ENCODE measurements around the gene RAMACL.
"Not testable (repeated sequence)": the region's sequence is repeated elsewhere in the genome, so short reads cannot be mapped to it uniquely, and the experiment has no call there.

RAMACL gene

DNA sequence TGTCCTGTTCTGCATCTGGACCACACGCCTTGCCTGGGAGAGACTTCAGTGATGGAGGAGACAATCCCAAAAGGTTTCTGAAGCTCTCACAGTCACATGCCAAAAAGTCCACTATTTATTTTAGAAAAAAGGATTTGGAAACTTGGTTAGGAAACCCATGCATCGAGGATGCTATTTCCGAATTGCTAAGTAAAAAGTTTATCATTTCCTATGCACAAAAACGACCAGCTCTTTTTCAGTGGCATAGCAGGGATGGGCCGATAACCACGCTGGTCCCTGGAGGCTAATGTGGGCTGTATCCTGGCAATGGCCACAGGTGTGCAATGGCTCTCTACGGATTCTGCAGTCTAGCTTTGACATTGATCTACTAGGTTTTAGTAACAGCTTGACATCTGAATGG lies 33.9 kb downstream of the RAMACL start:
- DNase-seq, result no peak

DNA sequence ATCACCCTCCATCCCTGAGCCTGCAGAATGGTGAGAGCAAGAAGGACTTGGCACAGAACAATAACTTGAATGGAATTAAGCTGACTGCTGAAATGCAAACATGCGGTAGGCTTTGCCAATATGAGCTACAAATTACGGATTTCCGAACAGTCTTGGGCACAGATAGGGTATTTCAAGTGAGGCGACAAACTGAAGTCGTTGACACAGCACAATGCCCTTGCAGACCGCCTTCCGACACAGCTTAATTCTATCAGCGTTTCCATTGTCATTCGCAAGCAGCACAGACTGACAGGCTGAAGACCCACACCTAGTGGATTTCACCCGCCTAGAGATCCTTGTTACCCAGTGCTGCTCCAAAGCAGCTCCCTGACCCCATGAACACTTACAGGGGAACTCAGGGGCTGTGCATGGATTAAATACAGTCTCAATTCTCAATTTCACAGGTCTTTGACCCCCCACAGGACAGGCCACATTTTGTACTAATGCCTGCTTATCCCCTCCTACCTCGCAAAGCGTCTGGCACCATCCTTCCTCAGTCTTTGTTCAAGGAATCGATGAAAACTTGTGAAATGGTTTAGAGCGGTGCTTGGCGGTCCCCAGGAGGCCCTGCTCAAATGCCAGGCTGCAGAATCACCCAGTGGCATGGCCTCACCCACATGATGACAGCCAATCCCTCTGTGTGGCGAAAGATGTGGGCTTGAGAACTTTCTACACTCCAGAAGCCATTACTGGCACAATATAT lies 34.6 kb downstream of the RAMACL start:
- DNase-seq, result no peak

DNA sequence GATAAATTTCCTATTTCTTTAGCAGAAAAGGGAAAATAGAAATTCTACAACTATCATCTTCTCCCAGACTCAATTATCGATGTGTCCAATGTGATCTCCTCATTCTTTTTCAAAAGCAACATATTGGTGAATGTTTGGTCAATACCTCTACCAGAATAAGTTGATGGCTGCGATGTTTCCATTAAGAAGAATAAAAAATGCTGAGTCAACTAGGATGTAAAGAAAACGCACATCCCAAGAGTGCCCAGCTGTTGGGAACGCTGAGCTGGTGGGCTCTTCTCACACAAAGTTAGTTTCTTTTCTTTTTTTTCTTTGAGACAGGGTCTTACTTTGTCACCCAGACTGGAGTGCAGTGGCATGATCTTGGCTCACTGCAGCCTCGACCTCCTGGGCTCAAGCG lies 39.8 kb downstream of the RAMACL start:
- no peak for DNase-seq

DNA sequence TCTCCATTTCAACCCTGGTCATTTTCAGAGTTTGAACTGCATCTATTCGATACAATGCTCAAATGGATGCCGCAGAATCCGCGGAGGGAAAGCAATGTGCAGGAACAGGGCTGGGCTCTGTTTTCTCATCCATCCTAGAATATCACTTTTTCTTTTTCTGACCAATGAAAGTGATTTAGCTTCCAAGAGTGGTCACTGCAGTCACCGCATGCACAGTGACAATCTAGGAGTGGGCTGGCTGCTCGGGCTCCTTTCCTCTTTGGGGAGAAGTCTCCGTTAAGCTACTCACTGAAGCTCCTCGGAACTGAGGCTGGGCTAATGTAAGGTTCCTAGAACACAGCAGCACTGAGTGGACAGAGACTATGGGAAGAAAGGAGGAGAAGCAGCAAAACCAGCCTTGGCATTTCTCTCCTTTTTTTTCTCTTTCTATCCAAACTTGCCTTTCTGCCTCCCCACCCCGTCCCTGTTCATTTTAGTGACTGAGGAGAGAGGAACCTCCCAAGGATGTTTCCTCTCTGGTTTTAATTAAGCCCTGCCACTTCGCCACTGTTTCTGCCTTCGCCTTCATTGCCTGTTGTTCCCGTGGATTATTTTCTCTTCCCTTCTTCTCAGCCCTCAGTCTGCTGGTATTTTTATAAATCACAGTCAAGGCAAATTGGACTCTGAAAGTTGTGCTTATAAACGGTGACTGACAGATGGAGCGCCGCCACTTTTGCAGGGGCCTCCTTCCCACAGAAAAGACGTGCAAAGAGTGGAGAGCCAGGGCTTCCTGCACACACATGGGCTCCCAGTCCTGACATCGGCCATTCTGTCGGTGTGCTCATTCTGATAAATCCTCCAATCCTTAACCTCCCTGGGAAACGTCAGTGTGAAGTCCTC lies 41.1 kb downstream of the RAMACL start:
- no peak for DNase-seq

DNA sequence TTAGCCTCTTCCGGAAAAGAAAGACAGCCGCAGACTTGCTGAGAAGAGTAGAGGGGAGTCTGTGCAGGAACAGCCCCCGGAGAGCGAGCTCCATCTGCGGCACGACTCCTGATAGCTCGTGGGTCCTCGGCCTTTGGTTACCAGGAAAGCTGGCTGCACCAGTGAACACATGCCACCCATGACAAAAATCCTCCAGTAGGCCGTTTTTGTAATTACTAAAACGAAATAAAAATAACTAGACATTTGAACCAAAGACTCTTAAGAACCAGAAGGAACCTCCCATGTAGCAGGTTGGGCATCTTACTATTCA lies 42.2 kb downstream of the RAMACL start:
- no peak for DNase-seq

DNA sequence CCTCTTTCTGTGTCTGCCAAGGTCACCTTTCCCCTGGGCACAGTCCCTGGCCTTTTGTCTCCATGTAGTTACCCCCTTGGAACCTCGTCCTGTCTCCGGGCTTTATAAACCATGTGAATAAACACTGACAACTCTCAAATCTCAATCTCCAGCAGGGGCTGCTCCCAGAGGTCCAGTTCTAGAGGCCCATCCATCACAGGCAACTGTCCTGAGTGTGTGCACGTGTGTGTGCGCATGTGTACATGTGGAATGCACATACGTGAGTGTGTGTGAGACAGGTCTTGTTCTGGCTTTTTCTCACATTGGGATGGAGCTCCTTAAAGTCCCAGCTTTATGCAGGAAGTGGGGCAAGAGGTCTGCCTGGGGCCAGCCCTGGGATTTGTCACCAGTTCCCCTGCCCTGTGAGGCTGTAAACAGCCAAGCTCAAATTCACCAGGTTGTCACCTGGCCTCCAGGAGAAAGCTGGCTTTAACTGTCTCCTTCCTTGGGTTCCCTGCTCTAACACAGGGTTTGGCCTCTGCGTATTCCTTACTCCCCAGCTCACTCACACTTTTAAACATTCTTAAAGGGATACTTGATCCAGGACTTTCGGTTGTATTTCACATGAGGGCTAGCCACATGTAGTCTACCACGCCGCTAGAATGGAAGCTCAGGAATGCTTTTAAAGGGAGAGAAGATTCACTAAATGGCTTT lies 42.7 kb downstream of the RAMACL start:
- DNase-seq, result no peak

DNA sequence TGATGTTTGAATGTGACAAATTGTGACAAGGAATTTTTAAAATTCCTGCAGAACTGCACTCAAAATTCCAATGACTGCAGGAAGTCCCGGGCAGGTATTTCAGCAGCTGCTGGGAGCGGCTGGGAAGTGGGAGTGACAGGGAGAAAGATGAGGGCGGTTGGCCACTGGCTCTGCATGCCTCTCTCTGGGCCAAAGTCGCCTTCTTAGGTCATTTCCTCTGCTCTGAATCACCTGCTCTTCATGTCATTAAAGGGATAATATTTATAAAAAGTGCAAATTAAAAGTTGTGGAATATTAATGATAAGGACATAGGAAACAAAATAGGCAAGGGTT lies 43.9 kb downstream of the RAMACL start:
- no peak for DNase-seq

DNA sequence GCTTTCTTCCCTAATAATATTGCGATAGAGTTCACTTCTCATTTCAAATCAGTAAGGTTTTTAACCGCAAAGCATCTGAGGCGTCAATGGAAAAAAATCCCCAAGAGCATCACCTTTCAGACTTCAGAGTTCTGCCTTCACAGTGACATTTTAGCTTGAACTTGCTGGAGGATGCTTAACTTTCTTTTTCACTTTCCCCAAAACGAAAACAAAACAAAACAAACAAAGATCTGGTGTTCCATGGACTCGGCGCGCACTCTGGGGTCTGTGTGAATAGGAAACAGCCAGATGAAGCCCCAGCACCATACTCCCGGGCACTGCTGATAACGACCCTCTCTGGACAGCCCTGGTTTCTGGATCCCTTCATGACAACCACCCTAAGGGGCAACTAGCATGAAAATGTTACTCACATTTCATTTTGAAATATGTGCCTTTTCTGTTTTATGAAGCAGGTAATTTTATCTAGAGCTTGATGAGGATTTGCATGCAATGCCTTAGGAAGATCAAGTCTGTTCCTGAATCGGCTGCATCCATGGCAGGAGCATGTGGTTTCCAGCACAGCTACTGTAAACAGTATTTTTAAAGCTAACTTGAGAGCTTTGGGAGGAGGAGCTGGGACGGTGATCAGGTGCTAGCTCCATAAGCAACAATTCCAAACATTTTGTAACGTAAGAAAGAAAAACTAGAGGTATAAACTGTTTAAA lies 44.5 kb downstream of the RAMACL start:
- no peak for DNase-seq

DNA sequence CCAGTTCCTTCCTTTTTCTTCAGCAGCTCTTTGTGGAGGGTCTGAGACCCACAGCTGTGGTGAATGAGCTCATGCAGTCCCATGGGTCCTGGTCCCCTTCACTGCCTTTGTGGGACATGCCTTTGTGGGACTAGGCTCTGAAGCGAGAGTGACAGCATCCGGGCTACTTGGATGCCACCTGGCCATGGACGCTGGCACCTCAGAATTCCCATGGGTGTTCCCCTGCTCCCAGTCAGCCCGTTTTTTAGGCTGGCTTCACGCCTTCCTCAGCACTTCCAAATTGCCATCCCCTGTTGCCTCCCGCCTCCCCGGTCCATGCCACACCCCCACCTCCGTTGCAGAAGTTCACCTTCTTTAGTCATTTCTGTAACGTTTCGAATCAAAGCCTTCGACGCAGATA lies 45.1 kb downstream of the RAMACL start:
- no peak for DNase-seq

DNA sequence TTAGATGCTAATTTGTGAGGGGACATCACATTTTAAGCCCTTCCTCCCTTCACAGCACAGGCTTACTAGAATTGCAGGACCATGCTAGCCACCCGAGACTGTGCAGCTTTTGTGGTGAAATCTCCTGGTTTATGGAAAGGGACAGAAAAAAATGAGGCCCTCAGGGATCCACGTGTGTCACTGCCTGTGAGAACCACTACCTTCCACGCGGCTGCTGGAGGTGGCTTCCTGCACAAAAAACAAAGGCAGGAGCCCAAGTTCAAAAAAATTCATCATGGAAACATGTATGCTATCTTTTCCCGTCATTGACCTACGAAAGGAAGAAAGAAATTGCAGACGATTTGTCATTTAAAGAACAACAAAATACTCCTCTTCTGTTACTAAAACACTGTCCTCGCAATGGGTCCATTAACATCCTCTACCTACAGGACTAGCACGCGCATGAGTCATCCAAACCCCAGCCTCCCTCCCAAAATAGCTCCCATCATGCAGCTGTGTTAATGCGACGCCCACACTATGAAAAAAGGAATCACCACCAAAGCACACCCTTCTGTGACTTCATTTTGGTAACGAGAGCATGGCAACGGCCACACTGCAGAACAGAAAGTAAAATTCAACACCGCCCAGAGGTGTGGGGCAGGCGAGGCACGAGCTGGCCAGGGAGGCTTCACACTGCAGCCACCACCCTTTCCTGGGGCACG lies 45.7 kb downstream of the RAMACL start:
- DNase-seq, result peak; percentile 45

DNA sequence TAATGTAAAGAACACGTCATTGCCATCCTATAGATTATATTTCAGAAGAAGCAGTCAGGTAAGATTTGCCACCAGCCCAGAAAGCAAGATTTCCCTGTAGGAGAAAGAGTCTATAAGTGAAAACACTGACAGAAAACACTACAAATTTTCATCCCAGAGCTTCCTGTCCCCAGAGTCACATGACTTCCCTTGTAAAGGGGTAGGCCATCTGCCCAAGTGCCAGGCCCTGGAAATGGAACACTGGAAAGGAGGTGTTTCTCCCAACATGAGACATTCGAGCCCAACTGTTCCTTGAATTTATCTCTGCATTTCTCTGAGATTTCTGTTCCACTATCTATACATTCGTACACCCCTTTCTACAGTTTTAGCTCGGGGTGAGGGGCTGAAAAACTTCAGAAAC lies 46.9 kb downstream of the RAMACL start:
- no peak for DNase-seq

DNA sequence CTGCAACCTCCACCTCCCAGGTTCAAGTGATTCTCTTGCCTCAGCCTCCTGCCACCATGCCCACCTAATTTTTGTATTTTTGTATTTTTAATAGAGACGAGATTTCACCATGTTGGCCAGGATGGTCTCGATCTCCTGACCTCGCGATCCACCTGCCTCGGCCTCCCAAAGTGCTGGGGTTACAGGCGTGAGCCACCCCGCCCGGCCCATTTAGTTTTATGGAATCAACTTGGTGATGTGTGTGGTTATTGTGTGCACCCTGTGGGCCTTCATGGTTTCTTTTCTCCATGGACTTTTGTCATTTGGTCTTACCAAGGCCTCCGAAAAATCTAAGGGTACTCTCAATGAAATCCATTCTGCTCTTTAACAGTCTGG lies 47.5 kb downstream of the RAMACL start:
- not testable (repeated sequence) for DNase-seq

DNA sequence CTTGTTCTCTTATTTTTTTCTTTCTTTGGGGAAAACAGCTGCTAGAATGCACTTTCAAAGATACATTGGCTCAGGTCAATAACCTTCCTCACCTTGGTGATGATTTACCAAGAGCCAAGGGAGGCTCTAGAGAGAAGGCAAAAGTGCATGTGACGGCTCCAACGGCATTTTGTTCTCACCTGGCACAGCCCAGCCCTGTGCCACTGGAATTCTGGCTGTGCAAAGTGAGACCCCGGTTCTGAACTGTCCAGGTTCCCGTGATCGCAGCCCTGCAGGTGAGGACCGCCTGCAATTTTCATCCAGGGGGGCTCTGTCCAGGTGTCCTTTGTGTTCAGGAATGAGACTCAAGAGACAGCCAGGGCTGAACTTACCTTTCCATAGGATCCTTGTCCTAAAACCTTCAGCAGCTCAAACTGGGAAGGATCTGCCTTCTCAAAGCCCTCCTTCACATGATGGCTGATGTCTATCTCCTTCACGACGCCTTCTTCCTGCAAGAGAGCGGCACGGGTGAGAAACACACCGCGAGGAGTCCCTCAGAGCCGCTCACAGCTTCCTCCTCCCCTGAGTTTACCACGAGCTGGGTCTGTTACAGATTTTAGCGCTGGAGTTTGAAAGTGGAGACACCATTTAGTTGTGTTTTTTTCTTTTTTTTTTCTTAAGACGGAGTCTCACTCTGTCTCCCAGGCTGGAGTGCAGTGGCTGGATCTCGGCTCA lies 48.0 kb downstream of the RAMACL start:
- no peak for DNase-seq

DNA sequence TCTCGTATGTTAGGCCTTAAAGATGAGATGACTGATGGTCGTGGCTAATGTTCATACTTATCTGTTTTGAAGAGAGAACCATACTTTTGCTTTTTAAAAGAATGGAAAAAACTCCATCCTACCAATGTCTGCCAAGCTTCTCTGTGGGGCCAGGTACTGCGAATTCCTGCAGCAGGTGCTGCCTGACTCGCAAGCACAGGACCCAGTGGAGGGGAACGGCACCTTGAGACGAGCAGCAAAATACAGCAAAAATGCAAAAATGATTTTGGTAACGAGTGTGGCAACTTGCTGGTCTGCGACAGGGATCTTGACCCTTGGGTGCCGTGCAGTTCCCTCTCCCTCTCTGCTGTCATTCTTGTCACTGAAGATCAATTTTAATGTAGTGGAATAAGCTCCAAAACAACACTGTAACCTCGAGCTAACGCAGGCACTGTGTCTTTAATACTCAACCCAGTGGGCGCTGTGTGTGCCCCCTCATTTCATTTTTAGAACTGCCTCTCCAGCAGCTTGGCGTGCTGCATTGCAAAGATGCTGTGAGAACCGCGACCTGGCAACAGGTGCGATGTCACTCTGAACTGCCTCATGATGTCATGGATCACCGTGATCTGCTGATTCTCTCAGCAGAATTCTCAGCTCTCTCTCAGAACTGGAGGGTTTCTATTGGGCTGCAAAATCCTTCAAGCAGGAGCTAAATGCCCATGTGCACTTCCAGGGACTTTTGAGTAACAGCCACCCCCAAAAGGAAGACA lies 51.6 kb downstream of the RAMACL start:
- no peak for DNase-seq

DNA sequence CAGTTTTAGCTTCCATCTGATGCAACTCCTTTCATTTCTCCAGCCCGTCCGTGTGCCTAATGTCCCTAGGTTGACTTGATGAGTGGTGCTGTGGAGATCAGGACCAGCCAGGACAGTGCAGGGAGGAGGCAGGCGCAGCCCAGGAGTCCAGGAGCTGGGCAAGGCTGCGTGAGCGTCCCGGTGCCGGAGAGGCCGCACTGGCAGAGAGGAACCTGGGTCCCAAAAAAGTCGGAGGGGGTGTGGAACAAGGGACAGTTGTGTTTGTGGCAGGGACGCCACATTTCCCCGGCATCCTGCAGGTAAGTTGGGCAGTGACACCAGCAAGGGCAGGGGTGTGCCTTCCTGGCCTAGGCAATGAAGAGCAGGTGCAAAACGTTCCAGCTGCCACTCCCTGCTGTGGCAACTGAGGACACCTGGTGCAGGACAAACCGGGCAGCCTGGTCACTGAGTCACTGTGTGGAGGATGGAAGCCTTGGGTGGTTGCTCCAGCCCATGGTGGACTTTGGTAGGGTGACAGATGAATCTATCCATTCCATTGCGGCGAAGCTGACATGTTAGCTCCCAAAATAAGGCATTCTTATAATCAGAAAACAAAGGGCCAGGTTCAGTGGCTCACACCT lies 53.2 kb downstream of the RAMACL start:
- DNase-seq, result no peak

Measured in activated T-cell treated with anti-CD3 and anti-CD28 coated beads for 4 hours (primary cell).